ENCODE data around the gene TEAD1. TPM values are rescaled to one million over a fixed set of nuclear protein-coding genes. Genes with fewer than 3 reads are reported as not detected.

TEAD1 gene
- total RNA-seq, 1 donor from 2014 or later = 154 TPM

- Mint-ChIP-seq H3K27me3 (ENCODE audit: unreplicated experiment) (peaks cover 11% of the 10 kb centered on the region), H3K36me3 (ENCODE audit: unreplicated experiment) (peaks cover 3% of the 10 kb centered on the region), H3K4me3 (ENCODE audit: unreplicated experiment) (no peak overlapping the region), H3K4me1 (ENCODE audit: unreplicated experiment) (no peaks in the 10 kb centered on the region), H3K27ac (ENCODE audit: unreplicated experiment) (no peak overlapping the region), H3K9me3 (ENCODE audit: unreplicated experiment) (peaks cover 43% of the 10 kb centered on the region)
- DNase-seq (ENCODE audit: extremely low spot score, unreplicated experiment) = no peak
- no peak for TF ChIP-seq CTCF (IDR thresholded peaks at IDR 0.05)
Measured at GRCh38 chr11:12951376-12951775, 277.2 kb downstream of the TEAD1 start.

GRCh38 chr11:12952094-12952493 is 277.9 kb downstream of the TEAD1 start:
- Mint-ChIP-seq H3K4me1 (ENCODE audit: unreplicated experiment) (no peaks in the 10 kb centered on the region), H3K9me3 (ENCODE audit: unreplicated experiment) (peaks cover 40% of the 10 kb centered on the region), H3K36me3 (ENCODE audit: unreplicated experiment) (no peaks in the 10 kb centered on the region)

GRCh38 chr11:12958986-12959385 is 284.8 kb downstream of the TEAD1 start:
- H3K4me1 Mint-ChIP-seq (ENCODE audit: unreplicated experiment) = peaks cover 1% of the 10 kb centered on the region

More at GRCh38 chr11:12952094-12952493, 277.9 kb downstream of the TEAD1 start:
- Mint-ChIP-seq H3K27ac (ENCODE audit: unreplicated experiment) (no peak overlapping the region), H3K27me3 (ENCODE audit: unreplicated experiment) (peaks cover 12% of the 10 kb centered on the region), H3K4me3 (ENCODE audit: unreplicated experiment) (no peak overlapping the region)
- no peak for TF ChIP-seq CTCF (IDR thresholded peaks at IDR 0.05)
- no peak for DNase-seq (ENCODE audit: extremely low spot score, unreplicated experiment)

GRCh38 chr11:12961615-12962014 is 287.4 kb downstream of the TEAD1 start:
- no peak for DNase-seq (ENCODE audit: extremely low spot score, unreplicated experiment)
- Mint-ChIP-seq H3K27ac (ENCODE audit: unreplicated experiment) (no peak overlapping the region), H3K36me3 (ENCODE audit: unreplicated experiment) (no peaks in the 10 kb centered on the region), H3K4me3 (ENCODE audit: unreplicated experiment) (no peak overlapping the region), H3K27me3 (ENCODE audit: unreplicated experiment) (peaks cover 48% of the 10 kb centered on the region), H3K4me1 (ENCODE audit: unreplicated experiment) (peaks cover 2% of the 10 kb centered on the region), H3K9me3 (ENCODE audit: unreplicated experiment) (no peaks in the 10 kb centered on the region)
- TF ChIP-seq CTCF (IDR thresholded peaks at IDR 0.05) = peak; percentile 42

More at GRCh38 chr11:12958986-12959385, 284.8 kb downstream of the TEAD1 start:
- Mint-ChIP-seq H3K9me3 (ENCODE audit: unreplicated experiment) (peaks cover 7% of the 10 kb centered on the region), H3K27me3 (ENCODE audit: unreplicated experiment) (peaks cover 37% of the 10 kb centered on the region), H3K27ac (ENCODE audit: unreplicated experiment) (no peak overlapping the region), H3K36me3 (ENCODE audit: unreplicated experiment) (no peaks in the 10 kb centered on the region), H3K4me3 (ENCODE audit: unreplicated experiment) (no peak overlapping the region)
- DNase-seq (ENCODE audit: extremely low spot score, unreplicated experiment) = no peak
- TF ChIP-seq CTCF (IDR thresholded peaks at IDR 0.05) = no peak

GRCh38 chr11:12962306-12962705 is 288.1 kb downstream of the TEAD1 start:
- Mint-ChIP-seq H3K9me3 (ENCODE audit: unreplicated experiment) (no peaks in the 10 kb centered on the region), H3K4me1 (ENCODE audit: unreplicated experiment) (peaks cover 2% of the 10 kb centered on the region), H3K27me3 (ENCODE audit: unreplicated experiment) (peaks cover 52% of the 10 kb centered on the region), H3K27ac (ENCODE audit: unreplicated experiment) (no peak overlapping the region), H3K36me3 (ENCODE audit: unreplicated experiment) (no peaks in the 10 kb centered on the region), H3K4me3 (ENCODE audit: unreplicated experiment) (no peak overlapping the region)
- no peak for TF ChIP-seq CTCF (IDR thresholded peaks at IDR 0.05)
- DNase-seq (ENCODE audit: extremely low spot score, unreplicated experiment) = no peak
